Neuron (in vitro differentiated cells): ENCODE measurements around the gene COL4A1.

ENCODE experiments used
- H2AFZ ChIP-seq: one replicate; pipeline ENCODE4 v1.6.1; 2013; ENCODE audit warnings: low read depth, mild to moderate bottlenecking, inconsistent platforms, low read length, moderate library complexity
- H3K27me3 ChIP-seq: one replicate; pipeline ENCODE4 v1.6.1; 2013; ENCODE audit warnings: low read length; ENCODE audit not compliant: insufficient read depth
- H3K36me3 ChIP-seq: one replicate; pipeline ENCODE4 v1.6.1; 2013; ENCODE audit warnings: low read length; ENCODE audit not compliant: insufficient read depth
- H3K4me1 ChIP-seq: one replicate; pipeline ENCODE4 v1.6.1; 2013; ENCODE audit warnings: low read length; ENCODE audit not compliant: insufficient read depth
- H3K4me3 ChIP-seq: 2 replicates; pipeline ENCODE4 v1.5.1; 2013; ENCODE audit warnings: mild to moderate bottlenecking, low read length, moderate library complexity
- H3K9me3 ChIP-seq: one replicate; pipeline ENCODE4 v1.6.1; 2013; ENCODE audit warnings: low read length

Gene COL4A1

GRCh38 chr13:110217085-110217484 is 89.9 kb downstream of the COL4A1 start:
- H2AFZ ChIP-seq, result no peak overlapping the region
- no peaks in the 10 kb centered on the region for H3K9me3 ChIP-seq
- H3K4me1 ChIP-seq, result peaks cover 11% of the 10 kb centered on the region
- no peaks in the 10 kb centered on the region for H3K36me3 ChIP-seq
- no peak overlapping the region for H3K4me3 ChIP-seq
- H3K27me3 ChIP-seq, result no peaks in the 10 kb centered on the region

DNA sequence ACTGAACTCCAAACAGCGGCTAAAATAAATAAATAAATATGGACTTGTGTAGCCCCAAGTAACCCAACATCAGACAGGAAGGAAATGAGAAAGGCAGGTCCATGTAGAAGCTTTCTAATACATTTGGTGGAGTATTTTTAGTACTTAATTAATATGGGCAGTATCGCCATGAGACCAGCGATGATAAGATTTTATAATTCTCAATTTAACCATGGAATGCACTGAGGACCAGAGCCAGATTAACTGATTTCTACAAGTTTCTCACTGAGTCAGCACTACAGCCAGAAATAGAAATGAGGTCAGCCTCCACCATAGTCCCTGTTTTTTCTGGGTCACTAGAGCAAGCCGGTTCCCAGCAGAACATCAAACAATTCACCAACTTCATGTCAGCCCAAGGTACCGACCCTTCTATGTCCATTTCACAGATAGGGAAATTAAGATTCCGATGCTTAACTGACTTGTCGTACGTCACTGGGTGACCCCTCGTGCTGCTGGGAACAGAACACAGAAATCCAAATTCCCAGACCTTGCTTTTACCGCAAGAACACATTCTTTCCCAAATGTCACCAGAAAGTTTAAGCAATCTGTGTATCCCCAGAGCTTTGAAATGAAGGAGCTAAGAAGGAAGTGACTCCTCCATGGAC is 90.4 kb downstream of the COL4A1 start:
- H3K4me1 ChIP-seq, result peaks cover 11% of the 10 kb centered on the region
- no peak overlapping the region for H3K4me3 ChIP-seq

DNA sequence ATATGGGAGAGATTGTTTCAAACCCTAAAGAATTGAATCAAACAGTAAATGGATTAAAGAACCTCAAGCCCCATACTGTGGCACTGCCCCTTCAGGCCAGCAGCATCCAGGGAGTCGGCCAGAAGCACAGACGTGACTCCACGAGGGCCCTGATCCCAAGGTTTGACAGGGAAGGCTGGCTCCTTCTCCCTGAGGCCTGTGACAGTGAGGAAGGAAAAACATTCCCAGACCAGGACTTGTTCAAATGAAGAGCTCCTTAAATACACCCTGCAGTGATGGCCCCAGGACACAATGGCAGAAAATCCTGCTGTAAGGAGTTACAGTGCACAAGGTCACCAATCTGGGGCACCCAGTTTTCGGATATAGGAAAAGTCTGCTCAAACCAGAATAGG is 91.0 kb downstream of the COL4A1 start:
- peaks cover 11% of the 10 kb centered on the region for H3K4me1 ChIP-seq
- H3K9me3 ChIP-seq, result no peaks in the 10 kb centered on the region
- no peak overlapping the region for H2AFZ ChIP-seq
- H3K4me3 ChIP-seq, result no peak overlapping the region
- peaks cover 1% of the 10 kb centered on the region for H3K36me3 ChIP-seq
- no peaks in the 10 kb centered on the region for H3K27me3 ChIP-seq

More for the DNA sequence above, 90.4 kb downstream of the COL4A1 start:
- no peaks in the 10 kb centered on the region for H3K27me3 ChIP-seq
- H3K9me3 ChIP-seq, result no peaks in the 10 kb centered on the region
- H2AFZ ChIP-seq, result no peak overlapping the region
- H3K36me3 ChIP-seq, result no peaks in the 10 kb centered on the region

DNA sequence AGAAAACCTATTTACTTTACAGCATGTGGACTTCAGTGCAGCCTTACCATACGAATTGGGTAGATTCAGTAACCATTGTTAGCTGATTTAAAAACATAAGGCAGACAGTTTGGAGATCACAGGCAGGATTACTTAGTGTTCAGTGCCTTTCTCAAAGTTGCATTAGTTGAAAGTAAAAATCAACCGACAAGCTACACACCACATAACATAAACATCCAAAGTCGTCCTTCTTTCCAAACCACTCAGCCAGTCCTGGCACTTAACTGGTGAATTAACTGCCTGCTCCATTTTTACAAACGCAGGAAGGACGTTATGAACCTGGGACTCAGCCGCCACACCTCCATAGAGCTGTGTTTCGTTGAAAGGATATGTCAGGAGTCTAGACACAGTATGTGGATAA is 91.4 kb downstream of the COL4A1 start:
- Histone ChIP-seq H3K27me3 (no peaks in the 10 kb centered on the region), H3K36me3 (peaks cover 3% of the 10 kb centered on the region), H3K4me3 (no peak overlapping the region), H2AFZ (no peak overlapping the region), H3K9me3 (no peaks in the 10 kb centered on the region), H3K4me1 (peaks cover 11% of the 10 kb centered on the region)

- peaks cover 6% of the 10 kb centered on the region for H3K36me3 ChIP-seq
- H3K4me1 ChIP-seq, result peaks cover 11% of the 10 kb centered on the region
- H3K9me3 ChIP-seq, result no peaks in the 10 kb centered on the region
- no peak overlapping the region for H3K4me3 ChIP-seq
- no peak overlapping the region for H2AFZ ChIP-seq
- no peaks in the 10 kb centered on the region for H3K27me3 ChIP-seq
Observed at GRCh38 chr13:110214637-110215036, 92.3 kb downstream of the COL4A1 start.

- peaks cover 12% of the 10 kb centered on the region for H3K36me3 ChIP-seq
- H3K4me3 ChIP-seq, result no peak overlapping the region
Observed at GRCh38 chr13:110213461-110214074, 93.4 kb downstream of the COL4A1 start.

GRCh38 chr13:110212529-110212928 is 94.4 kb downstream of the COL4A1 start:
- Histone ChIP-seq H2AFZ (no peak overlapping the region), H3K36me3 (peaks cover 14% of the 10 kb centered on the region), H3K27me3 (no peaks in the 10 kb centered on the region)

More at GRCh38 chr13:110213461-110214074, 93.4 kb downstream of the COL4A1 start:
- H2AFZ ChIP-seq, result no peak overlapping the region
- peaks cover 11% of the 10 kb centered on the region for H3K4me1 ChIP-seq
- no peaks in the 10 kb centered on the region for H3K9me3 ChIP-seq
- no peaks in the 10 kb centered on the region for H3K27me3 ChIP-seq

DNA sequence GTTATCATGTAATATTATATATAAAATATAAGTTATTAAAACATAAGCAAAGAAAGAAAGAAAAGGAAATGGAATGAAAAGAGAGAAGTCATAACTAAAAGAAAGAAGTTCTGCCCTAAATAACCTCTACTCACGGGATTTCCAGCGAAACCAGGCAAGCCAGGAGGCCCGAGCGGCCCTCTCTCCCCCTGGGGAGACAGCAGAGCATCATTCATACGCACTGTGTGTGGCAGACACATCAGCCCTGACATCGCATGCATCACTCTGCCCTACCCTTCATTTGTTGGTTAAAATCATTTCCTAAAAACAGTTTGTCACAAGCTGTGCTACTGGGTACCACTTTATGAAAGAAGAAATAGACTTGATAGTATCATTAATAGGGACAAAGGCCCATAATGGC is 95.2 kb downstream of the COL4A1 start:
- peaks cover 20% of the 10 kb centered on the region for H3K36me3 ChIP-seq

More at GRCh38 chr13:110212529-110212928, 94.4 kb downstream of the COL4A1 start:
- Histone ChIP-seq H3K9me3 (no peaks in the 10 kb centered on the region), H3K4me3 (no peak overlapping the region), H3K4me1 (peaks cover 11% of the 10 kb centered on the region)

GRCh38 chr13:110211046-110211445 is 95.9 kb downstream of the COL4A1 start:
- H3K36me3 ChIP-seq, result peaks cover 24% of the 10 kb centered on the region
- no peak overlapping the region for H3K4me3 ChIP-seq

More for the DNA sequence above, 95.2 kb downstream of the COL4A1 start:
- H3K27me3 ChIP-seq, result no peaks in the 10 kb centered on the region
- peaks cover 10% of the 10 kb centered on the region for H3K4me1 ChIP-seq
- no peak overlapping the region for H3K4me3 ChIP-seq
- H2AFZ ChIP-seq, result no peak overlapping the region
- H3K9me3 ChIP-seq, result no peaks in the 10 kb centered on the region

GRCh38 chr13:110210604-110210985 is 96.4 kb downstream of the COL4A1 start:
- no peak overlapping the region for H2AFZ ChIP-seq
- no peak overlapping the region for H3K4me3 ChIP-seq
- H3K36me3 ChIP-seq, result peaks cover 24% of the 10 kb centered on the region
- H3K4me1 ChIP-seq, result no peaks in the 10 kb centered on the region
- H3K9me3 ChIP-seq, result no peaks in the 10 kb centered on the region
- H3K27me3 ChIP-seq, result no peaks in the 10 kb centered on the region

More at GRCh38 chr13:110211046-110211445, 95.9 kb downstream of the COL4A1 start:
- H3K9me3 ChIP-seq, result no peaks in the 10 kb centered on the region
- no peaks in the 10 kb centered on the region for H3K27me3 ChIP-seq
- H2AFZ ChIP-seq, result no peak overlapping the region
- peaks cover 3% of the 10 kb centered on the region for H3K4me1 ChIP-seq

- Histone ChIP-seq H3K27me3 (no peaks in the 10 kb centered on the region), H3K9me3 (no peaks in the 10 kb centered on the region), H3K36me3 (peaks cover 26% of the 10 kb centered on the region), H3K4me3 (no peak overlapping the region), H3K4me1 (no peaks in the 10 kb centered on the region), H2AFZ (no peak overlapping the region)
Observed at GRCh38 chr13:110209950-110210603, 96.9 kb downstream of the COL4A1 start.

DNA sequence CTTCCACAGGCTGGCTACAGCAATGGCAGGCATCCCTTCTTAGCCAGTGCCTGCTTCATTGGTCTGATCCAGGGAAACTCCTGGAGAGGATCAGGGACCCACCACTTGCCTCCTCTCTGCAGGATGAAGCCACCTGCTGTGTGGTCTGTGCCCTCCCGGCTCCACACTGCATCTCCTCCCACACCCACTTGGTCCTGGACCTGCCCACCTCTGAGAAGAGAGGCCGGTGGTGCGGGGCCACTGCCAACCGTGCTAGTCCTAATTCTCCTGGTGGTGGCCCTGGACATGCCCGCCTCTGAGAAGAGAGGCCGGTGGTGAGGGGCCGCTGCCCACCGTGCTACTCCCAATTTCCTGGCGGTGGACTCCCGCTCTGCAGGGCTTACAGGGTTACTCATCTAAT is 98.8 kb downstream of the COL4A1 start:
- Histone ChIP-seq H3K27me3 (no peaks in the 10 kb centered on the region), H2AFZ (no peak overlapping the region), H3K4me3 (no peak overlapping the region), H3K36me3 (peaks cover 33% of the 10 kb centered on the region), H3K4me1 (no peaks in the 10 kb centered on the region), H3K9me3 (no peaks in the 10 kb centered on the region)

DNA sequence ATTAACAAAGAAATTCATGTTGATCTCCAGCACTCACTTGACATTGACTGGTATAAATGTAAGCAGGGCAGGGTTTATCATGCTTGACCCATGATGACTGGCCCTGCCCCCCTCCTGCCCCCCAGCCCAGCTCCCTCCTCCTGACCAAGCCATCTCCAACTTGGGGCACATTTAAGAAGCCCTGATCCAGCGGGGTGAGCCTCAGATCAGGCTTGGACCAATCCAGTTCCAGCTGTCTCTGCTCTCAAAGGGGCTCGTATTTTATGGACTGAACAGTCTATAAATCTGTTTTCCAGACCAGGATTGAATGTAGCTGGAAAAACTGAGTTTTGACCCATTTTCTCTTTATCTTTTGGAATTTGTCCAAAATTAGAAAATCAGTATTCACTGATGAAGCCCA is 100.0 kb downstream of the COL4A1 start:
- no peaks in the 10 kb centered on the region for H3K9me3 ChIP-seq
- H3K4me3 ChIP-seq, result no peak overlapping the region
- no peaks in the 10 kb centered on the region for H3K27me3 ChIP-seq
- no peak overlapping the region for H2AFZ ChIP-seq
- H3K4me1 ChIP-seq, result no peaks in the 10 kb centered on the region
- peaks cover 33% of the 10 kb centered on the region for H3K36me3 ChIP-seq
